Mesenchymal stem cell (in vitro differentiated cells and primary cell): ENCODE data around the gene DCLK1.
A peak's percentile ranks its signal among the peaks of the same experiment; 100 is the strongest.

ENCODE experiments used
- DNase-seq: peaks from one replicate; pipeline ENCODE4 v3.0.0-alpha.2; 2013
- H2AFZ ChIP-seq: one replicate; pipeline ENCODE4 v1.6.1; 2013; ENCODE audit warnings: low read depth, mild to moderate bottlenecking, control low read depth, inconsistent platforms, low read length, moderate library complexity
- H2AK5ac ChIP-seq: 2 replicates; pipeline ENCODE4 v1.6.1; 2013; ENCODE audit warnings: low read length, moderate library complexity, mild to moderate bottlenecking, inconsistent platforms; ENCODE audit not compliant: severe bottlenecking
- H2BK120ac ChIP-seq: one replicate; pipeline ENCODE4 v1.6.1; 2013; ENCODE audit warnings: low read depth, mild to moderate bottlenecking, inconsistent platforms, low read length, moderate library complexity
- H2BK12ac ChIP-seq, 2 experiments: one replicate each; pipeline ENCODE4 v1.6.1; 2013; ENCODE audit warnings: inconsistent platforms in 2 of 2, low read length in 2 of 2, mild to moderate bottlenecking in 2 of 2, moderate library complexity in 2 of 2, control low read depth in 1 of 2
- H2BK15ac ChIP-seq: one replicate; pipeline ENCODE4 v1.6.1; 2013; ENCODE audit warnings: mild to moderate bottlenecking, low read depth, inconsistent platforms; ENCODE audit not compliant: poor library complexity, severe bottlenecking
- H2BK5ac ChIP-seq: 2 replicates; pipeline ENCODE4 v1.6.1; 2013; ENCODE audit warnings: low read depth, mild to moderate bottlenecking, low read length, control low read depth, inconsistent platforms; ENCODE audit not compliant: poor library complexity, severe bottlenecking
- H3K14ac ChIP-seq, 2 experiments: one replicate each; pipeline ENCODE4 v1.6.1; 2013; ENCODE audit warnings: inconsistent platforms in 2 of 2, low read length in 2 of 2, control low read depth in 1 of 2, mild to moderate bottlenecking in 1 of 2, moderate library complexity in 1 of 2
- H3K18ac ChIP-seq, 2 experiments: one replicate each; pipeline ENCODE4 v1.6.1; 2013; ENCODE audit warnings: inconsistent platforms in 2 of 2, low read length in 2 of 2, control low read depth in 1 of 2, low read depth in 1 of 2, mild to moderate bottlenecking in 1 of 2
- H3K23ac ChIP-seq, 2 experiments: one replicate each; pipeline ENCODE4 v1.6.1; 2013; ENCODE audit warnings: inconsistent platforms in 2 of 2, low read length in 2 of 2, mild to moderate bottlenecking in 2 of 2, moderate library complexity in 2 of 2, control low read depth in 1 of 2
- H3K27ac ChIP-seq: 2 replicates; pipeline ENCODE4 v1.5.1; 2013; ENCODE audit warnings: mild to moderate bottlenecking, moderate library complexity, low read length, control low read depth, inconsistent platforms; ENCODE audit not compliant: poor library complexity, severe bottlenecking
- H3K27me3 ChIP-seq, 2 experiments: 2 replicates each; pipeline versions ENCODE4 v1.6.1 to v1.7.0; 2013; ENCODE audit warnings: low read length in 2 of 2, mild to moderate bottlenecking in 2 of 2, moderate library complexity in 2 of 2, control low read depth in 1 of 2, inconsistent platforms in 1 of 2; ENCODE audit not compliant: control insufficient read depth in 1 of 2, insufficient read depth in 1 of 2
- H3K36me3 ChIP-seq, 2 experiments: 2 replicates each; pipeline versions ENCODE4 v1.6.1 to v1.7.0; 2013; ENCODE audit warnings: low read length in 2 of 2, control low read depth in 1 of 2, inconsistent platforms in 1 of 2, low read depth in 1 of 2, mild to moderate bottlenecking in 1 of 2; ENCODE audit not compliant: insufficient read depth in 2 of 2, control insufficient read depth in 1 of 2
- H3K4ac ChIP-seq, 2 experiments: one replicate each; pipeline ENCODE4 v1.6.1; 2013; ENCODE audit warnings: inconsistent platforms in 2 of 2, low read length in 2 of 2, mild to moderate bottlenecking in 2 of 2, moderate library complexity in 2 of 2, control low read depth in 1 of 2, low read depth in 1 of 2
- H3K4me1 ChIP-seq: 2 replicates; pipeline ENCODE4 v1.6.1; 2013; ENCODE audit warnings: low read depth, low read length, control low read depth; ENCODE audit not compliant: control insufficient read depth, insufficient read depth
- H3K4me2 ChIP-seq: 2 replicates; pipeline ENCODE4 v1.6.1; 2013; ENCODE audit warnings: low read length, mild to moderate bottlenecking, inconsistent platforms; ENCODE audit not compliant: poor library complexity, severe bottlenecking
- H3K4me3 ChIP-seq, 2 experiments: 2 replicates each; pipeline versions ENCODE4 v1.5.1 to v1.7.0; 2013; ENCODE audit warnings: low read length in 2 of 2, mild to moderate bottlenecking in 2 of 2, control low read depth in 1 of 2, low read depth in 1 of 2; ENCODE audit not compliant: insufficient read depth in 1 of 2
- H3K79me1 ChIP-seq: replicated peaks from 2 replicates; pipeline ENCODE4 v1.6.1; 2013; ENCODE audit warnings: mild to moderate bottlenecking, control low read depth, low read length, inconsistent platforms; ENCODE audit not compliant: poor library complexity, severe bottlenecking
- H3K9ac ChIP-seq: 2 replicates; pipeline ENCODE4 v1.7.0; 2013; ENCODE audit warnings: mild to moderate bottlenecking, low read length, moderate library complexity
- H3K9me3 ChIP-seq: 2 replicates; pipeline ENCODE4 v1.7.0; 2013; ENCODE audit warnings: mild to moderate bottlenecking, low read length; ENCODE audit not compliant: control insufficient read depth
- H4K8ac ChIP-seq: one replicate; pipeline ENCODE4 v1.6.1; 2013; ENCODE audit warnings: inconsistent platforms, mild to moderate bottlenecking, low read length, moderate library complexity
- H4K91ac ChIP-seq: one replicate; pipeline ENCODE4 v1.6.1; 2013; ENCODE audit warnings: mild to moderate bottlenecking, low read length, inconsistent platforms
- WGBS: methylation state at CpG from one replicate; pipeline ENCODE4 v1.1.7; 2013; ENCODE audit warnings: mixed read lengths; 5-methylcytosine and 5-hydroxymethylcytosine counted together

DCLK1 gene

DNA sequence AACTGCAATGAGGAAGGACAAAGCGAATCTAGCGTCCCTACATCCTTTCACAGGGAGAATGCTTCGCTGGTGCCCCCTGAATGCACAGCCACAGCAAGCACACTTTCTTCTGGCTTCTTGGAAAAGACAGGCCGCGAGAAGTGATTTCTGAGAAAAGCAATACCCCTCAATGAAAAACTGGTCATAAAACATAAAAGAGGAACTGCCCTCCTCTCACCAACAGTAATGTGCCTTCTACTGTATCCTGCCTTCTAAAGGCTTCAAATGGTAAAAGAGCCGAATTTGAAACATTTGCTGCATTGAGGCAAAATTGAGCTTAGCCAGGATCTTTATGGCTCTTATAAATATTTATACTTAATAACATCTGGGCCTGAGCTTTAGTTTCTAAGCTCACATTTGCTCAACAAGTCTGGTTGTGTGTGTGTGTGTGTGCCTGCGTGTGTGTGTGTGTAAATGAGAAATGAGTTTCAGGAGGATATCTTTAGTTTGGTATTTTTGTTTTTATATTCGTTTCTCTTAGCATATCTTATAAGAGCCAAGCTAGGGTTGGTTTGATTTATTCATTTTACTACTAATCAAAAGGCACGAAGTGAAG is 408.6 kb downstream of the DCLK1 start:
- Histone ChIP-seq H2AFZ (no peak overlapping the region), H4K8ac (no peak overlapping the region), H4K91ac (no peak overlapping the region), H2BK15ac (no peak overlapping the region), H3K36me3 (no peaks in the 10 kb centered on the region), H2AK5ac (no peak overlapping the region), H3K18ac (no peak overlapping the region), H3K9me3 (no peaks in the 10 kb centered on the region), H3K4me1 (peaks cover 3% of the 10 kb centered on the region), H3K4me2 (no peak overlapping the region), H2BK120ac (no peak overlapping the region), H3K4me3 (no peak overlapping the region), H3K14ac (no peak overlapping the region), H3K23ac (no peak overlapping the region), H2BK12ac (no peak overlapping the region), H3K79me1 (no peaks in the 10 kb centered on the region), H3K27me3 (peaks cover 0 to 10% of the 10 kb centered on the region in 2 experiments), H2BK5ac (no peak overlapping the region), H3K9ac (peak overlapping the region; percentile 28), H3K27ac (no peak overlapping the region), H3K4ac (no peak overlapping the region)
- WGBS, result 90% methylated on average over 6 of the region's 9 CpGs
- no peak for DNase-seq

DNA sequence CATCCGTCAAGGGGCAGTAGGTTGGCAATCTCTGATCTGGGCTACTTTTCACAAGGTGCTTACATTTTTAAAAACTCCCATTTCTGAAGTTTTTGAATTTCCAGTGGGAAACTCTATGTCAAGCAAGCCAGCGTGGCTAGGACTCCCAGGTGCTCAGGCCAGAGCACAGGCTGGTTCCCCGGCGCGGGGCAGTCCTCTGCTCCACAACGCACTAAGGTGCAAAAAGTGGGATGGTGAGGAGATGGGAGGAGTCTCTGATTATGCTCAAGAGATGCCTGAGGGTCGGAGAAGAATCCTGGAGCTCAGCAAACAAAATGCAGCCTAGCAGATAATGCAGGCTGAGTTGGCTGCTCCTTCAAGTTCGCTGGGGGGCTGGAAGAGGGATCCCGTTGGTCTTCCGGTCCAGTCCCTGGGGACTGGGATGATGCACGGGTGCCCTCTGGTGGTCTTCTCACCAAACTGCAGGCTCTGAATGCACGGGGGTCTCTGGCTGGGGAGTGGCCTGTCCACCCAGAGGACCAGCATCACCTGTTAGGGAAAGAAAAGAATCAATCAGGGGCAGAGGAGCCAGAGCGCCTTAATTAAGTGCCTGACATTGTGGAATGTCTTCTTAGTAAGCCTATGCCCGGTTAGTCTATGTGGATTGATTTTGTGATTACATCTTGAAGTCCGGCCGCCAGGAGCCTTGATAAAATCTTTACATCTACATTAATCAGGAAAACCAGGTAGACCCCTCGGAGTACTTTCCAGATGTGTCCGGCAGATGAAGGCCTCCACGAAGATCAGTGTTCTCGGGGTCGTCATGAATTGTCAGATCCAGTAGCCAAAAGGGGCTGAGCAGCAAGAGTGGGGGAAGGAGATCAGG is 410.3 kb downstream of the DCLK1 start:
- Histone ChIP-seq H3K9ac (no peak overlapping the region), H3K23ac (no peak overlapping the region), H3K4ac (no peak overlapping the region), H3K14ac (no peak overlapping the region), H3K4me3 (peak overlapping the region in 1 of 2 experiments; percentile 53), H4K91ac (no peak overlapping the region), H3K4me2 (peak overlapping the region; percentile 71), H4K8ac (no peak overlapping the region), H3K36me3 (no peaks in the 10 kb centered on the region), H3K4me1 (peaks cover 4% of the 10 kb centered on the region), H3K9me3 (no peaks in the 10 kb centered on the region), H3K27ac (no peak overlapping the region), H2AK5ac (no peak overlapping the region), H2BK5ac (no peak overlapping the region), H2AFZ (no peak overlapping the region), H2BK120ac (no peak overlapping the region), H2BK15ac (no peak overlapping the region), H2BK12ac (no peak overlapping the region), H3K79me1 (no peaks in the 10 kb centered on the region), H3K18ac (no peak overlapping the region), H3K27me3 (peaks cover 0 to 6% of the 10 kb centered on the region in 2 experiments)
- peak; percentile 57 for DNase-seq
- 44% methylated on average over 21 of the region's 21 CpGs for WGBS

GRCh38 chr13:35720290-35720689 is 410.9 kb downstream of the DCLK1 start:
- H4K8ac ChIP-seq, result no peak overlapping the region
- peaks cover 4% of the 10 kb centered on the region for H3K4me1 ChIP-seq
- no peak overlapping the region for H3K23ac ChIP-seq
- H2BK12ac ChIP-seq, result no peak overlapping the region
- no peak overlapping the region for H3K18ac ChIP-seq
- H3K27me3 ChIP-seq, result peaks cover 0 to 6% of the 10 kb centered on the region in 2 experiments
- no peak overlapping the region for H4K91ac ChIP-seq
- H3K4ac ChIP-seq, result no peak overlapping the region
- DNase-seq, result no peak
- no peak overlapping the region for H2BK120ac ChIP-seq
- no peak overlapping the region for H3K27ac ChIP-seq
- H3K9me3 ChIP-seq, result no peaks in the 10 kb centered on the region
- no peak overlapping the region for H3K4me3 ChIP-seq
- WGBS, result 86% methylated on average over 5 of the region's 5 CpGs
- no peak overlapping the region for H3K9ac ChIP-seq
- H2BK15ac ChIP-seq, result no peak overlapping the region
- H3K36me3 ChIP-seq, result no peaks in the 10 kb centered on the region
- no peak overlapping the region for H3K4me2 ChIP-seq
- no peak overlapping the region for H2AK5ac ChIP-seq
- no peak overlapping the region for H2AFZ ChIP-seq
- H2BK5ac ChIP-seq, result no peak overlapping the region
- H3K79me1 ChIP-seq, result no peaks in the 10 kb centered on the region
- H3K14ac ChIP-seq, result no peak overlapping the region
